ENCODE results near the gene ZNF25. TPM values are rescaled to one million over a fixed set of nuclear protein-coding genes. Genes with fewer than 3 reads are reported as not detected.
"Not testable (repeated sequence)": the region's sequence is repeated elsewhere in the genome, so short reads cannot be mapped to it uniquely, and the experiment has no call there.

Gene ZNF25
- polyA plus RNA-seq (ENCODE audit: insufficient read depth in 1 of 5, insufficient read length in 5 of 5, low replicate concordance in 1 of 5), result 10 to 100 TPM; 11.0 to 20.1 (median 17.7) TPM
- long read RNA-seq, donor 1, full-length matches to known transcripts, result 2 of 2 reads
- long read RNA-seq, donor 1, partial matches to known transcripts, result 0 of 2 reads
- long read RNA-seq, donor 1, other reads (novel, unspliced or antisense), result 0 of 2 reads
- long read RNA-seq, donor 2, full-length matches to known transcripts, result 1 of 1 reads
- long read RNA-seq, donor 2, partial matches to known transcripts, result 0 of 1 reads
- long read RNA-seq, donor 2, other reads (novel, unspliced or antisense), result 0 of 1 reads
- long read RNA-seq, donor 3, full-length matches to known transcripts, result 2 of 2 reads
- long read RNA-seq, donor 3, partial matches to known transcripts, result 0 of 2 reads
- long read RNA-seq, donor 3, other reads (novel, unspliced or antisense), result 0 of 2 reads
- long read RNA-seq, donor 4, full-length matches to known transcripts, result 1 of 1 reads
- long read RNA-seq, donor 4, partial matches to known transcripts, result 0 of 1 reads
- long read RNA-seq, donor 4, other reads (novel, unspliced or antisense), result 0 of 1 reads
- long read RNA-seq, donor 5, partial matches to known transcripts, result 10 of 10 reads
- long read RNA-seq, donor 5, other reads (novel, unspliced or antisense), result 0 of 10 reads
- long read RNA-seq, donor 6, full-length matches to known transcripts, result 1 of 1 reads
- long read RNA-seq, donor 6, partial matches to known transcripts, result 0 of 1 reads
- long read RNA-seq, donor 6, other reads (novel, unspliced or antisense), result 0 of 1 reads
- long read RNA-seq, donor 7, full-length matches to known transcripts, result 2 of 2 reads
- long read RNA-seq, donor 7, partial matches to known transcripts, result 0 of 2 reads
- long read RNA-seq, donor 7, other reads (novel, unspliced or antisense), result 0 of 2 reads
- long read RNA-seq, donor 8, result 0 reads

DNA sequence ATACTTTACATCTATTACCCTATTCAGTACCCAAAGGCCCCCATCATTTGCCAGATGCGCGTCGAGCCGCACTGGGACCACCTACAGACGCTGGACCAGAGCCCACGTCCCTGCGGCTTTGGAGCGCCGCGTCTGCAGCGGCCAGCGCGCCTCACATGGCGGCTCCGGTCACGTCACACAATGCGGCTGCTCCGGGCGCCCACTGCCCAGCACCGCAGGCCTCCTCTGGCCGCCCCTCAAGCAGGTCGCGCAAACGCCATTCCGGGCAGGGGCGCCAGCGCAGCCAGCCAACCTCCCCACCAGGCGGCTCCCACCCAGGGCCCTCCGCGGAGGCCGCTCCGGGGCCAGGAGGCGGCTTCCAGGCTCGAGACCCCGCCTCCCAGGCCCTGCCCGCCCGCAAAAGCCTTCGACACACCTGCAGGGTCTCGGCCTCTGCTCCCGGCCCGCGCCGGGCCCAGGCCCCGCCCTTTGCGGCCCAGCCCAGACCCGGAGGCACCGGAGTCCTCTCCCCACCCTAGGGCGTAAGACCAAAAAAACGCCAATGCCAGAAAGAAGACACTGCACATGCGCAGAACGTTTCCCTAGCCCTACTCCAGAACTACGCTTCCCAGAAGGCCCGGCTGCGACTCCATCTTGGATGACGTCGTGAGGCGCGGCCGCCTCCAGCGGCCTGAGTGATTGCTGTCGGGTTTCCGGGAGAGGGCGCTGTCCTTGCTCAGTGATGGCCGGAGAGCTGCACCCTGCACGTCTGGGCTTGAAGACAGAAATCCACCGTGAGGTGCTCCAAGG is at the start of gene ZNF25:
ZNF25 (minus strand) TSS at position 557 of the 789 bp plus-strand sequence. CDS start 4,925 bp downstream, outside the sequence.
- DNase-seq, result peak; percentile 99

GRCh38 chr10:38025283-38025682 is 48.8 kb upstream of the ZNF25 start:
- no peak for DNase-seq

- not testable (repeated sequence) for DNase-seq
Measured at GRCh38 chr10:38019124-38019523, 42.7 kb upstream of the ZNF25 start.

- DNase-seq, result no peak
Measured at GRCh38 chr10:38016354-38016753, 39.9 kb upstream of the ZNF25 start.

DNA sequence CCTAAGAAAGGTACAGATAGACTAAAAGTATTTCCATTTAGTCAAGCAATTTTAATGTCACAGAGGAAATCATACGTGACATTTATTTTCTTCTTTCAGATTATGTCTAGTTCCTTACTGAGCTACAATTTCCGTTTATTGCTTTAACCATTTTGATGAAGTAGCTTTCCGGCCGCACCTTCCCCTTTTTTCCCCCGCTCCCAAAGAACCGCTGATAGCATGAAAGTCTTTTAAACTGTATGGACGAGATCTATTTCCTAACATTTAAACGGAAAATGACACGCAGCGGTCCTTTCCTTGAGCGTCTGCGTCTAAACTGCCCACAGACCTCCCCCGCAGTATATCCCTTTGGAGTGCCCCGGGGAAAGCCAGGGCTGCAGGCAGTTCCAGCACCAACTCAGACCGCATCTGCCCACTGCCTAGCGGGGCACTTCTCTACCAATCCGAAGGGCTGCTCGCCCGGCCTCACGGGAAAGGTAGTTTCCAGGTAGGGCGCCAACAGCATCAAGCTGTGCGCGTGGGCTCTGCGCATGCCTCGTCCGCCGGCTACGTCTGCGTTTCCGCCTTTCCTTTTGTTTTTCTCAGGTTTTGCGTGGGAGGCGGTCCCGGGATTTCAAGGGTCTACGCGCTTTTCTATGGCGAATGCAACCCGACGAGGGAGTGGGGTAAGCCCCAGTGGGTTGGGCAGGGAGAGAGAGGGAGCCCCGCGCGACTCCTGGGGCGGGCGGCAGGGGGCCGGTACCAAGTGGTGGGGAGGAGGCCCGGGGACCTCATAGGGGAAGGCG is 33.9 kb upstream of the ZNF25 start, which contains the start of gene ZNF33A:
ZNF33A (plus strand) TSS at position 557 of the 785 bp plus-strand sequence. CDS start 1,667 bp downstream, outside the sequence.
- peak; percentile 88 to 90 for DNase-seq

DNA sequence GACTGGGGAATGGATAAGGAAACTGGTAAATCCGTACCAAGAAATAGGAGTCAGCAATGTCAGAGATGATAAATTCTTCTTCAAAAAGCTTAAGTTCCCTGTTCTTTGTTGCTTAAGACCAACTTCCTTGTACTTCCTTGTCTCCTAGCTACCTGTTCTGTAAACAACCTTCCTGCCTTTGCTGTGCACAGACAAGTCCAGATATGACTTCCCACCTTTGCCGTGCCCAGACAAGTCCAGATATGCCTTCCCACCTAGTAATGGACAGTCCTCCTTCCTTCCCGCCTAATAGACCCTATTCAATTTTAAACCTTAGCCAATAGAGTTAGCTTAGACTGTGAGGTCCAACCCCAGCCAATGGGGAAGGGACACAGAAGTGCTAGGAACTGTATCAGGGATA is 31.5 kb upstream of the ZNF25 start:
- DNase-seq, result no peak

DNA sequence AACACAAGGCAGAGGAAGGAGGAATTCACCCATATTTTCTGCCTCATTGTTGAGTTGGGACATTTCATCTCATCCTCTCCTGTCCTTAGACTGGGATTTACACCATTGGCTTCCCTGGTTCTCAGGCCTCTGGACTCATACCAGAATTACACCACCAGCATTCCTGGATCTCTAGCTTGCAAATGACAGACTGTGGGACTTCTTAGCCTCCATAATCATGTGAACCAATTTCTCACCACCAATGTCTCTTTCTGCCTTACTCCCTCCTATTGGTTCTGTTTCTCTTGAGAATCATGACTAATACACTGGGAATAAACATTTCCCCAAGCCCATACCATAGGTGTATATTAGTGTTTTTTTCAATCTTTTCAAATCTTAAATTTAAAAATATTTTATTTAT is 31.1 kb upstream of the ZNF25 start:
- no peak for DNase-seq

DNA sequence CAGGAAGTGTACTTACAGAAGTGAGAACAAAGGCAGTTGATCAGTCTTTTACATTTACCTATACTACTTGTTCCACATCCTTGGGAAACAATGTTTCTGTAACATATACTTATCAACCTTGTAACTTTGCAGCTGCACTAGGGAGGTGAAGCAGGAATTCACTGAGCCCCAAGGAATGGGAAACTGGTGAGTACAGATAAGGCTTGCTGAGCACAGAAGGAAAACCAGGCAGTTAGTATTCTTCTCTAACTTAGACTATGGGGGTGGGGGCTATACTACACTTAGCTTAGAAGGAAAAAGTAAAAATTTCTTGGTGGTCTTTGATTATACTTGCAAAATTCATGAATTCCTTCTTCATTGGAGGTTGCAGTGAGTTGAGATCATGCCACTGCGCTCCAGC is 27.1 kb upstream of the ZNF25 start:
- no peak for DNase-seq

- DNase-seq, result no peak
Measured at GRCh38 chr10:38003026-38003425, 26.6 kb upstream of the ZNF25 start.

DNA sequence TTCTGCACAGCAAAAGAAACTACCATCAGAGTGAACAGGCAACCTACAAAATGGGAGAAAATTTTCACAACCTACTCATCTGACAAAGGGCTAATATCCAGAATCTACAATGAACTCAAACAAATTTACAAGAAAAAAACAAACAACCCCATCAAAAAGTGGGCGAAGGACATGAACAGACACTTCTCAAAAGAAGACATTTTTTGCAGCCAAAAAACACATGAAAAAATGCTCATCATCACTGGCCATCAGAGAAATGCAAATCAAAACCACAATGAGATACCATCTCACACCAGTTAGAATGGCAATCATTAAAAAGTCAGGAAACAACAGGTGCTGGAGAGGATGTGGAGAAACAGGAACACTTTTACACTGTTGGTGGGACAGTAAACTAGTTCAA is 24.0 kb upstream of the ZNF25 start:
- not testable (repeated sequence) for DNase-seq

GRCh38 chr10:37998920-37999319 is 22.5 kb upstream of the ZNF25 start:
- not testable (repeated sequence) for DNase-seq

DNA sequence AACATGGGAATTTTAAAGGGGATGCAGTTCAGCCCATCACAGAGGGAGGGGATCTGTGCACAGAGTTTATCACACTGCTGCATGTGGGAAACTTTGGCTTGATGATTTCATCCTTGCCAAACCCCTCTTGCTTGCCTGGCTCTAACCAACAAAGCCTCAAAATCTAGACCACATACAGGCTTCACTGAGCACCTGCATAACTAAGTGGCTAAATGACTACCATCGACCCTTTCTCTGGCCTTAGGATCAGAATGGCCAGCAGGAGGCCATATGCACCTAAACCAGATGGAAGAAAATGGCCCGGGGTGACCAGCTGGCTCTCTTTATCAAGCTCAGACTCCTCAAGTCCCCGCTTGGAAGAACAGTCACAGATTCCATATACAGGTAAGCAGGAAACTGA is 15.6 kb upstream of the ZNF25 start:
- DNase-seq, result no peak

DNA sequence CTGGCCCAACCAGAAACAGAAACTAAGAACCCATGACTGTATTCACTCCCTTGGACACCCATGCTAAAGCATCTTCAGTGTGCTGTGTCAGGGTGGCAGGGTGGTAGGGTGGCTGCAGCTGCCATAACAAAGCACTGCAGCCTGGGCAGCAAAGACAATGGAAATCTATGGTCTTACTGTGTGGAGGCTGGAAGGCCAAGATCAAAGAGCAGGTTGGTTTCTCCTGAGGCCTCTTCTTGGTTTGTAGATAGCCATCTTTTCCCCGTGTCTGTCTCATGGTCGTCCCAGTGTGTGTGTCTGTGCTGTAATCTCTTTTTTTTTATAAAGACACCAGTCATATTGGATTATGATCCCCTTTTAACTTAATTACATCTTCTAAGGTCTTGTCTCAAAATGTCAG is 15.2 kb upstream of the ZNF25 start:
- DNase-seq, result no peak

GRCh38 chr10:37976880-37977203 is 395 bp upstream of the ZNF25 start:
- no peak for DNase-seq

DNA sequence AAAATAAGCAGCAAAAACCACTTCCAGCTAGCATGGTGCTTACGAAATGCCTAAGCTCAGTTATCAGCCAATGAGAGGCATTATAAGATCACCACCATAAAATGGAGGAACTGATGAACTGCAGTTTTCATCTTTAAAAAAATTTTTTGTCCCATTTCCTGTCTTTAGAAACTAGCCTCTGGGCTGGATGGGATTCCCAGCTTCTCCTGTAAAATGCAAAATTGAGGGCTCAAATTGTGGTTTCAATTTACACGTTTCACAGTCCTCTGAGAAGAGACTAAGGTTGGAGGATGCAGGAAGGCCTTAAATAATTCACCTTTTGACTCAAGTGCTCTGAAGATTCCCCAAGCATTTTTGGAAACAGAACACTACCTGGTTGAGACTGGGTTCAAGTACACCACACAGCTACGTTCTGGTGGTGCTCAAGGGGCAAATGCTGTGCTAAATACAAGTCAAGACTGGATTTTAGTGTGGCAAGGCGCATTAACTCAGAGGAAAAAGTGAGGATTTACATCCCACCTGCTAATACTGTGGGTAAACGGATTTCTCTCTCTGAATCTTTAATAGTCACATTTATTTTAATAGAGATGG is 951 bp downstream of the ZNF25 start:
- DNase-seq, result peak; percentile 4 to 31

- no peak for DNase-seq
Measured at GRCh38 chr10:37972396-37972795, 4.1 kb downstream of the ZNF25 start.

- DNase-seq, result no peak
Measured at GRCh38 chr10:37965006-37965405, 11.4 kb downstream of the ZNF25 start.

DNA sequence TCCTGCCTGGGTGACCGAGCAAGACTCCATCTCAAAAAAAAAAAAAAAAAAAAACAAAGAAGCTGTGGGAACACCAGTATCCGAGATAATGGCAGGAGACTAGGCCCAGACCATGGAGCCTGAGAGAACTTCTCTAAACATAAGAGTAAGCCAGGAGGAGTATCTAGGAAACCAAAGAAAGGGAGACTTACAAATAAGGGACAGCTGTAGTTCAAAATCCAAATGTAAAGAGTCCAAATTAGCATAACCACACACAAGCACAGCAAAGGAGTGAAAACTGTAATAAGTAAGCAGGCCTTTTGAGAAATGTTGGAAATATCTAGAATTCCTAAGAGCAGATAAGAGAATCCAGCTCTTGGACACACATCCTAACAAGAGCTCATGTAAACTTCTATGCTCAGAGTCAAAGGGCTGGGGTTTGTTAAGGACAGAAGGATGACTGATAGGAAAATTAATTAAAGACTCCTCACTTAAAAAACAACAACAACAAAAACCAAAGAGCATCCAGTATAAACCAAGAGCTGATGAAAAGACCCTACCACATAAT is 15.8 kb downstream of the ZNF25 start:
- no peak for DNase-seq

DNA sequence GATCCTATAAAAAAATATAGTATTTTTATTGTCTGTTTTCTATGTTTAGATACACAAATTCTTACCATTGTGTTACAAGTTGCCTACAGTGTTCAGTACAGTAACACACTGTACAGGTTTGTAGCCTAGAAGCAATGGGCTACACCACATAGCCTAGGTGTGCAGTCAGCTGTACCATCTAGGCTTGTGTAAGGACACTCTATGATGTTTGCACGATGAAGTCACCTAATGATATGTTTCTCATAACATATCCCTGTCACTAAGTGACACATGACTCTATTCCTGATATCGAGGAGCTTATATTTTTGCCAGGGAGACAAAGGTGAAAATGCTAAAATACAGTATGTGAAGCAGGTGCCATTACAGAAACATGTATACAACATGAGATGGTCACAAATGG is 18.6 kb downstream of the ZNF25 start:
- DNase-seq, result no peak

DNA sequence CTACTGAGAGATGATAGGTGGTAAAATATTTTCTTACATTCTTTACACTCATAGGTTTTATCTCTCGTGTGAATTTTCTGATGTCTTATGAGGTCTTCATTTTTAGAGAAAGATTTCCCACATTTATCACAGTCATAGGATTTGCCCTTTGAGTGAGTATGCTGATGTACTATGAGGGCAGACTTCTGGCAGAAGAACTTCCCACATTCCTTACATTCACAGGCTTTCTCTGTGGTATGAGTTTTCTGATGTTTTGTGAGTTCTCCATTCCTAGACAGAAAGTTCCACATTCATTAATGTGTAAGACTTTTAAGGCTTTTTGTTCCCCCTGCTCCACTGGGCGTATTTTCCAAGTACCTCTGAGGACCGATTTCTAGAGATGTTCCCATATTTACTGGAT is 23.5 kb downstream of the ZNF25 start:
- DNase-seq, result no peak
